Endothelial cell of coronary artery (primary cell): ENCODE measurements around the gene OTUD6A. TPM values are rescaled to one million over a fixed set of nuclear protein-coding genes. Genes with fewer than 3 reads are reported as not detected.

ENCODE experiments used
- total RNA-seq: library from RNA; depleted of rRNA; stranded (reverse); fragments of >200 nt; gene quantifications from 2 replicates; pipeline ENCODE4 v1.2.3, GENCODE V29; 2014

The OTUD6A gene
- not detected in 2 replicates for total RNA-seq

GRCh38 chrX:70062076-70062475 lies at the start of gene OTUD6A:
OTUD6A (plus strand) TSS chrX:70062457; CDS start chrX:70062525, 68 bp downstream.

GRCh38 chrX:70049925-70050324 lies 12.3 kb upstream of the OTUD6A start, which contains the start of gene AWAT2:
AWAT2 (minus strand) TSS chrX:70049938; CDS start chrX:70049932, 6 bp downstream.

Other genes starting within 250 kb of the OTUD6A start
- gene AWAT2, start 12.5 kb upstream of the OTUD6A start, total RNA-seq, result under 0.01 and 0.09 TPM in 2 replicates
- gene IGBP1, start 71.0 kb downstream of the OTUD6A start, total RNA-seq, result 65.5 and 97.0 TPM in 2 replicates
- not detected in 2 replicates for gene DGAT2L6, start 115.0 kb downstream of the OTUD6A start, total RNA-seq
- gene AWAT1, start 172.2 kb downstream of the OTUD6A start, total RNA-seq, result not detected in 2 replicates
- 0.09 TPM in 1 of 2 replicates, not detected in the other for gene P2RY4, start 197.7 kb downstream of the OTUD6A start, total RNA-seq
- gene ARR3, start 205.9 kb downstream of the OTUD6A start, total RNA-seq, result not detected in 2 replicates
- not detected in 2 replicates for gene RAB41, start 219.7 kb downstream of the OTUD6A start, total RNA-seq
- gene PDZD11, start 227.5 kb downstream of the OTUD6A start, total RNA-seq, result 36.2 TPM in 2 replicates
- 8.4 and 17.8 TPM in 2 replicates for gene KIF4A, start 227.6 kb downstream of the OTUD6A start, total RNA-seq